Karpas-422 (cell line): Measurements from ENCODE around the gene FRMD3. TPM values are rescaled to one million over a fixed set of nuclear protein-coding genes. Genes with fewer than 3 reads are reported as not detected.

Experiments
- DNase-seq: peaks from one replicate; pipeline ENCODE4 v3.0.0-alpha.2; 2015
- H2AFZ ChIP-seq: fragments of 200-600 bp; sonication (generic); 2 replicates; pipeline ENCODE4 v1.6.1; 2014; ENCODE audit warnings: antibody characterized with exemption, low read length, mixed read lengths
- H3K27ac ChIP-seq: fragments of 200-600 bp; sonication (generic); 2 replicates; pipeline ENCODE4 v1.5.1; 2014; ENCODE audit warnings: mild to moderate bottlenecking, low read length, moderate library complexity
- H3K27me3 ChIP-seq: fragments of 200-600 bp; sonication (generic); 2 replicates; pipeline ENCODE4 v1.6.1; 2014; ENCODE audit warnings: low read length, mixed read lengths
- H3K36me3 ChIP-seq: fragments of 200-600 bp; sonication (generic); 2 replicates; pipeline ENCODE4 v1.6.1; 2014; ENCODE audit warnings: low read length, mixed read lengths; ENCODE audit not compliant: insufficient read depth
- H3K4me1 ChIP-seq: fragments of 200-600 bp; sonication (generic); 2 replicates; pipeline ENCODE4 v1.6.1; 2014; ENCODE audit warnings: mild to moderate bottlenecking, low read length, mixed read lengths
- H3K4me2 ChIP-seq: fragments of 200-600 bp; sonication (generic); 2 replicates; pipeline ENCODE4 v1.6.1; 2014; ENCODE audit warnings: low read length, low read depth, mild to moderate bottlenecking; ENCODE audit not compliant: poor library complexity, severe bottlenecking
- H3K4me3 ChIP-seq: fragments of 200-600 bp; sonication (generic); 2 replicates; pipeline ENCODE4 v1.5.1; 2014; ENCODE audit warnings: mild to moderate bottlenecking, antibody characterized with exemption, low read length, mixed read lengths
- H3K79me2 ChIP-seq: fragments of 200-600 bp; sonication (generic); 2 replicates; pipeline ENCODE4 v1.6.1; 2014; ENCODE audit warnings: mild to moderate bottlenecking, low read length, mixed read lengths
- H3K9ac ChIP-seq: fragments of 200-600 bp; sonication (generic); 2 replicates; pipeline ENCODE4 v1.6.0; 2014; ENCODE audit warnings: low read length
- H3K9me2 ChIP-seq: fragments of 200-600 bp; sonication (generic), shearing (Covaris generic); replicated peaks from 2 replicates; pipeline ENCODE4 v1.6.0; 2014; ENCODE audit warnings: mild to moderate bottlenecking, low read length, moderate library complexity; ENCODE audit not compliant: insufficient read depth
- H3K9me3 ChIP-seq: fragments of 300-700, 200-600 bp; sonication (generic); 2 replicates; pipeline ENCODE4 v1.6.1; 2014; ENCODE audit warnings: low read length, mixed read lengths
- H4K20me1 ChIP-seq: fragments of 200-600 bp; sonication (generic); 2 replicates; pipeline ENCODE4 v1.6.1; 2014; ENCODE audit warnings: mild to moderate bottlenecking, antibody characterized with exemption, low read length, low read depth; ENCODE audit not compliant: insufficient read depth
- total RNA-seq: library from RNA; depleted of rRNA; stranded (reverse); fragments of >200 nt; shearing (Covaris generic); gene quantifications from 2 replicates; pipeline ENCODE4 v1.2.3, GENCODE V29; 2014; ENCODE audit warnings: low replicate concordance

Gene FRMD3
- total RNA-seq, 1 experiment from 2014 or later: not detected

GRCh38 chr9:83536332-83536731 is 1.9 kb downstream of the FRMD3 start:
- no peak overlapping the region for H3K4me2 ChIP-seq
- no peaks in the 10 kb centered on the region for H3K36me3 ChIP-seq
- H3K9me2 ChIP-seq: no peaks in the 10 kb centered on the region
- H2AFZ ChIP-seq: no peak overlapping the region
- H3K9ac ChIP-seq: no peak overlapping the region
- no peaks in the 10 kb centered on the region for H3K4me1 ChIP-seq
- no peaks in the 10 kb centered on the region for H3K27me3 ChIP-seq
- H4K20me1 ChIP-seq: no peaks in the 10 kb centered on the region
- no peak overlapping the region for H3K4me3 ChIP-seq
- no peak for DNase-seq
- H3K27ac ChIP-seq: no peak overlapping the region
- H3K9me3 ChIP-seq: no peaks in the 10 kb centered on the region
- no peaks in the 10 kb centered on the region for H3K79me2 ChIP-seq

GRCh38 chr9:83535736-83536135 is 2.5 kb downstream of the FRMD3 start:
- H4K20me1 ChIP-seq: no peaks in the 10 kb centered on the region

GRCh38 chr9:83533296-83533695 is 4.9 kb downstream of the FRMD3 start:
- H3K79me2 ChIP-seq: no peaks in the 10 kb centered on the region

More at GRCh38 chr9:83535736-83536135, 2.5 kb downstream of the FRMD3 start:
- no peak for DNase-seq
- Histone ChIP-seq H3K27ac (no peak overlapping the region), H3K4me2 (no peak overlapping the region), H3K4me3 (no peak overlapping the region), H3K36me3 (no peaks in the 10 kb centered on the region), H3K9me2 (no peaks in the 10 kb centered on the region), H3K9ac (no peak overlapping the region), H3K79me2 (no peaks in the 10 kb centered on the region), H2AFZ (no peak overlapping the region), H3K4me1 (no peaks in the 10 kb centered on the region), H3K9me3 (no peaks in the 10 kb centered on the region), H3K27me3 (no peaks in the 10 kb centered on the region)

GRCh38 chr9:83526901-83527300 is 11.3 kb downstream of the FRMD3 start:
- H3K9me2 ChIP-seq: no peaks in the 10 kb centered on the region
- DNase-seq: no peak
- no peaks in the 10 kb centered on the region for H3K4me1 ChIP-seq
- H3K4me3 ChIP-seq: no peak overlapping the region
- H3K9me3 ChIP-seq: no peaks in the 10 kb centered on the region
- no peak overlapping the region for H2AFZ ChIP-seq
- no peak overlapping the region for H3K4me2 ChIP-seq
- no peaks in the 10 kb centered on the region for H3K27me3 ChIP-seq
- no peak overlapping the region for H3K9ac ChIP-seq
- H3K36me3 ChIP-seq: no peaks in the 10 kb centered on the region
- H3K27ac ChIP-seq: no peak overlapping the region
- no peaks in the 10 kb centered on the region for H4K20me1 ChIP-seq
- H3K79me2 ChIP-seq: no peaks in the 10 kb centered on the region

More at GRCh38 chr9:83533296-83533695, 4.9 kb downstream of the FRMD3 start:
- no peak overlapping the region for H3K4me3 ChIP-seq
- no peaks in the 10 kb centered on the region for H3K36me3 ChIP-seq
- no peak overlapping the region for H3K27ac ChIP-seq
- H3K4me1 ChIP-seq: no peaks in the 10 kb centered on the region
- H3K9me2 ChIP-seq: no peaks in the 10 kb centered on the region
- DNase-seq: no peak
- no peak overlapping the region for H2AFZ ChIP-seq
- no peaks in the 10 kb centered on the region for H3K27me3 ChIP-seq
- no peaks in the 10 kb centered on the region for H4K20me1 ChIP-seq
- H3K4me2 ChIP-seq: no peak overlapping the region
- H3K9ac ChIP-seq: no peak overlapping the region
- H3K9me3 ChIP-seq: no peaks in the 10 kb centered on the region

- DNase-seq: no peak
- Histone ChIP-seq H3K79me2 (no peaks in the 10 kb centered on the region), H2AFZ (no peak overlapping the region), H3K27ac (no peak overlapping the region), H3K36me3 (no peaks in the 10 kb centered on the region), H3K4me3 (no peak overlapping the region), H3K27me3 (no peaks in the 10 kb centered on the region), H4K20me1 (no peaks in the 10 kb centered on the region), H3K9ac (no peak overlapping the region), H3K9me3 (no peaks in the 10 kb centered on the region), H3K4me2 (no peak overlapping the region), H3K4me1 (no peaks in the 10 kb centered on the region), H3K9me2 (no peaks in the 10 kb centered on the region)
These were observed 12.0 kb downstream of the FRMD3 start for GRCh38 chr9:83526211-83526610.

DNA sequence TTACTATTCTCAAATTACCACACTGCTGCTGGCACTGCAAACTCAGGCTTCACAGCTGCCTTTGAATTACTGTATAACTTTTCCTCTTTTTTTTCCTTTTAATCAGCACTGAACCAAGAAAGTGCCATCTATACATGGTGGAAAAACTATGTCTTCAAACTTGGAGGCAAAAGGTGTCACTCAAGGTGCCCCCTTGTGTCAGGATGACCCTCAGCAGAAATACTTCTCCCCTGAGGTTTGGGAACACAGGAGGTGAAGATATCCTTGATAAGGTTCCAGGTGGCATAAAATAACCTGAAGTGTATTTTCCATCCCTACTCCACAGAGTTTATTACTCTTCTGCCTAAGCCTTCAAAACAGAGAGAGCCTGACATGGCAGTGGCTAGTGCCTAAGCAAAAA is 14.5 kb downstream of the FRMD3 start:
- Histone ChIP-seq H3K9ac (no peak overlapping the region), H3K27me3 (no peaks in the 10 kb centered on the region), H3K9me3 (no peaks in the 10 kb centered on the region), H3K36me3 (no peaks in the 10 kb centered on the region), H3K4me2 (no peak overlapping the region), H3K4me1 (no peaks in the 10 kb centered on the region), H3K4me3 (no peak overlapping the region), H3K27ac (no peak overlapping the region), H3K9me2 (no peaks in the 10 kb centered on the region), H2AFZ (no peak overlapping the region), H3K79me2 (no peaks in the 10 kb centered on the region), H4K20me1 (no peaks in the 10 kb centered on the region)
- DNase-seq: no peak

DNA sequence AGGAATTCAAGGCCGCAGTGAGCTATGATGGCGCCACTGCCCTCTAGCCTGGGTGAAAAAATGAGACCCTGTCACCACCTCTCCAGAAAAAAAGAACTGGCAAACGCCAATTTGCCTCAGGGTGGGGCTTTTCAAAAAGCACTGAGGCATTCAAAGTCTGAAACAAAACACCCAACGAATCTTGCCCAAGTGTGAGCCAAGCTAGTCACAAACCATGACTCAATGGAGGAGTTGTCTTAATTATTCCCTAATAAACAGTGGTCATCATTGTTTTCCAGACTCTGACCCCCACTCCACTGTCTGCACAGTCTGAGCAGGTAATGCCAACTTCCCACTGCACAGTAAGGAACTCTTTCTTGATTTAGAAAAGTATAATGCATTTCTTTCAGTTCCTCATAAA is 16.8 kb downstream of the FRMD3 start:
- Histone ChIP-seq H3K36me3 (no peaks in the 10 kb centered on the region), H3K9me2 (no peaks in the 10 kb centered on the region), H3K9me3 (no peaks in the 10 kb centered on the region), H3K27me3 (no peaks in the 10 kb centered on the region), H3K9ac (no peak overlapping the region), H3K4me1 (no peaks in the 10 kb centered on the region), H4K20me1 (no peaks in the 10 kb centered on the region), H3K79me2 (no peaks in the 10 kb centered on the region), H3K4me3 (no peak overlapping the region), H3K4me2 (no peak overlapping the region), H2AFZ (no peak overlapping the region), H3K27ac (no peak overlapping the region)
- no peak for DNase-seq

- no peak overlapping the region for H3K27ac ChIP-seq
- H3K36me3 ChIP-seq: no peaks in the 10 kb centered on the region
- H3K9me2 ChIP-seq: no peaks in the 10 kb centered on the region
- H3K9me3 ChIP-seq: no peaks in the 10 kb centered on the region
- no peaks in the 10 kb centered on the region for H3K4me1 ChIP-seq
- H3K4me2 ChIP-seq: no peak overlapping the region
- H3K9ac ChIP-seq: no peak overlapping the region
- no peaks in the 10 kb centered on the region for H3K79me2 ChIP-seq
- H4K20me1 ChIP-seq: no peaks in the 10 kb centered on the region
- no peaks in the 10 kb centered on the region for H3K27me3 ChIP-seq
- DNase-seq: no peak
- H3K4me3 ChIP-seq: no peak overlapping the region
- no peak overlapping the region for H2AFZ ChIP-seq
These were observed 17.2 kb downstream of the FRMD3 start for GRCh38 chr9:83521011-83521410.

- H3K9me2 ChIP-seq: no peaks in the 10 kb centered on the region
- H3K27ac ChIP-seq: no peak overlapping the region
- no peak for DNase-seq
- H3K4me3 ChIP-seq: no peak overlapping the region
- H3K27me3 ChIP-seq: no peaks in the 10 kb centered on the region
- H3K9me3 ChIP-seq: no peaks in the 10 kb centered on the region
- H3K36me3 ChIP-seq: no peaks in the 10 kb centered on the region
- no peak overlapping the region for H3K9ac ChIP-seq
- no peaks in the 10 kb centered on the region for H3K79me2 ChIP-seq
- H3K4me2 ChIP-seq: no peak overlapping the region
- no peak overlapping the region for H2AFZ ChIP-seq
- no peaks in the 10 kb centered on the region for H4K20me1 ChIP-seq
- H3K4me1 ChIP-seq: no peaks in the 10 kb centered on the region
These were observed 17.9 kb downstream of the FRMD3 start for GRCh38 chr9:83520292-83520691.
